Body of pancreas (tissue), 4 donors: ENCODE measurements around the gene PERCC1. TPM values are rescaled to one million over a fixed set of nuclear protein-coding genes. Genes with fewer than 3 reads are reported as not detected.

Experiments used
- ATAC-seq: fragments of 150-250 bp; one replicate; pipeline ENCODE4 v1.9.1; 2016
- DNase-seq, 4 donors: peaks; one replicate each; pipeline ENCODE4 v3.0.0-alpha.2; 2019
- H3K27ac ChIP-seq, 4 donors: fragments of 200-600 bp; sonication (generic); 1 replicate in 3 of 4; 2 replicates in 1 of 4; pipeline versions ENCODE4 v1.5.1 to v1.6.1; 2016 to 2019; ENCODE audit warnings: mild to moderate bottlenecking in 1 of 4, mixed read lengths in 1 of 4, moderate library complexity in 1 of 4
- H3K27me3 ChIP-seq, 2 donors: fragments of 200-600 bp; sonication (generic); one replicate each; pipeline ENCODE4 v1.6.0; 2016; ENCODE audit warnings: mild to moderate bottlenecking in 1 of 2
- H3K36me3 ChIP-seq, 2 donors: fragments of 200-600 bp; sonication (generic); replicated peaks in 1 of 2; 2 replicates each; pipeline ENCODE4 v1.5.1; 2016; ENCODE audit warnings: low read depth in 2 of 2; ENCODE audit not compliant: insufficient read depth in 1 of 2
- H3K4me1 ChIP-seq: fragments of 200-600 bp; sonication (generic); one replicate; pipeline ENCODE4 v1.6.0; 2016
- H3K4me3 ChIP-seq, 2 donors: fragments of 200-600 bp; sonication (generic); 1 replicate in 1 of 2; 2 replicates in 1 of 2; pipeline ENCODE4 v1.5.1; 2016 to 2019
- H3K9me3 ChIP-seq, 3 donors: fragments of 200-600 bp; sonication (generic); 1 replicate in 2 of 3; 2 replicates in 1 of 3; pipeline ENCODE4 v1.5.1; 2016
- CTCF ChIP-seq, 7 experiments: fragments of 450-650 bp in 4 of 7; fragments of 200-600 bp in 3 of 7; sonication (generic) in 3 of 7; IDR thresholded peaks; one replicate each; pipeline ENCODE4 v1.5.1; 2016 to 2019; ENCODE audit warnings: antibody characterized with exemption in 7 of 7
- POLR2A ChIP-seq, 3 donors: fragments of 450-650 bp; IDR thresholded peaks; one replicate each; pipeline ENCODE4 v1.6.1; 2016; ENCODE audit warnings: antibody characterized with exemption in 3 of 3, mild to moderate bottlenecking in 2 of 3
- WGBS, 2 donors: methylation state at CpG; one replicate each; pipeline ENCODE4 v1.1.5; 2017; 5-methylcytosine and 5-hydroxymethylcytosine counted together
- intact Hi-C: fragments of 100-400 bp; cut with DNase I; formaldehyde crosslinking; loops from one replicate; pipeline ENCODE4 v1.15.1; 2023
- total RNA-seq, 2 donors: library from RNA; depleted of rRNA; stranded (reverse); fragments of >200 nt; gene quantifications; one replicate each; pipeline ENCODE4 v1.1.0, GENCODE V29; 2016

Gene PERCC1
- total RNA-seq, 2 donors from 2014 or later, result not detected

- DNase-seq (no peak), ATAC-seq (no peak)
- Histone ChIP-seq H3K36me3 (peaks cover 0 to 20% of the 10 kb centered on the region in 2 donors), H3K4me3 (no peak overlapping the region), H3K27ac (no peak overlapping the region), H3K9me3 (no peaks in the 10 kb centered on the region), H3K4me1 (no peaks in the 10 kb centered on the region), H3K27me3 (no peaks in the 10 kb centered on the region)
- TF ChIP-seq POLR2A (IDR thresholded peaks at IDR 0.05), result no peak
- TF ChIP-seq CTCF (IDR thresholded peaks at IDR 0.05), result no peak
- 88 to 94% methylated on average over 25 to 28 of the region's 29 CpGs for WGBS, 2 donors
- intact Hi-C loops, result no loop called here
Observed at GRCh38 chr16:1450218-1450617, 19.3 kb downstream of the PERCC1 start.

GRCh38 chr16:1450841-1451240 lies 20.0 kb downstream of the PERCC1 start:
- 94 to 96% methylated on average over 5 to 21 of the region's 21 CpGs for WGBS, 2 donors
- no peak overlapping the region for H3K27ac ChIP-seq
- no peaks in the 10 kb centered on the region for H3K4me1 ChIP-seq
- ATAC-seq (no peak), DNase-seq (no peak)
- no peak for TF ChIP-seq CTCF (IDR thresholded peaks at IDR 0.05)
- TF ChIP-seq POLR2A (IDR thresholded peaks at IDR 0.05), result no peak
- H3K9me3 ChIP-seq, result no peaks in the 10 kb centered on the region
- peaks cover 0 to 25% of the 10 kb centered on the region in 2 donors for H3K36me3 ChIP-seq
- H3K4me3 ChIP-seq, result no peak overlapping the region
- H3K27me3 ChIP-seq, result no peaks in the 10 kb centered on the region
- intact Hi-C loops, result no loop called here

DNA sequence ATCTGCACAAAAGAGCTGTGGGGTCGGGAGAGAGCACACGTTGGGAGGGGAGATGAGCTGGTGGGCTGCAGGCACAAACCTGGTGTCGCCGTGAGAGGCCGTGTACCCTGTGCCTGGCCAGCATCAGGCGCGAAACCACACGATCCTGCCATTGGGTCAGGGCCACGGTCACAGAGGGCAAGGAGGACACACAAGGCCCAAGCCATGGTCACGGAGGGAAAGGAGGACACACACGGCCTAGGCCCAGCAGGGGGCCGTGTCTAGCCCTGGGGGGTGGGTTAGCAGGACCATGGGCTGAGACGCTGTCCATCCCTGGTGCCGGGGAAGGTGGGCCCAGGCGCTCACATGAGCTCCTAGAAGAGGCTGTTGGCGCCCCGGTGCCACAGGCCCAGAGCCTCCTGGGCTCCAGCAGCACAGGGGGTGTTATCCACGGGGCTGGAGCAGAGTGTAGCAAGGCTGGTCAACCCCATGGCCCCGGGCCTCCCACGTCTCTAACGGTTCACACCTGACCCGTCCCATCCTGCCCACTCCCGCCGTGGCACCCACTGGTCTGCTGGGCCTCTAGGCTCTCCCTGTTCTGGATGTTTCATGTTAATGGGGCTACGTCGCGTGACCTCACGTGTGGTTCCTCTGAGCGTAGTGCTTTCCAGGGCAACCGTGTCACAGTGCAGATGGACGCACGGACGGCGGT lies 21.0 kb downstream of the PERCC1 start:
- H3K36me3 ChIP-seq, result peaks cover 0 to 29% of the 10 kb centered on the region in 2 donors
- no peak for ATAC-seq
- intact Hi-C loops, result no loop called here

DNA sequence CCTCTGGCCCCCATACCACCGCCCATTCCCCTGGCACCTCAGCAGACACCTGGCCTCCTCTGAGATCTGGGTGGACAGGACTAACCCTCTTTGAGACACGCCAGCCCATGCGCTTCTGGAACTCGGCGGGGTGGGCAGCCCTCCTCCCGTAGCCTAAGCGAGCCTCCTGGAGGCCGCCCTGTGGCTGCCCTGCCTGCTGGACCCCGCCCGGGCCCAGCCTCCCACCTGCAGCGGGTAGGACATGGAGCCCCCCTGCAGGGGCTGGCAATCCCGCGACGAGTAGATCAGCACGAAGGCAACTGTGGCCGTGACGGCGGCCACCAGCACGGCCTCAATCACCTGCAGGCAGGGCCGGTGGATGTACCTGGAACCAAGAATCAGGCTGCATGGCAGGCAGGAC lies 21.7 kb downstream of the PERCC1 start:
- ATAC-seq (no peak), DNase-seq (no peak)
- Histone ChIP-seq H3K9me3 (no peaks in the 10 kb centered on the region), H3K36me3 (peaks cover 0 to 29% of the 10 kb centered on the region in 2 donors), H3K27ac (no peak overlapping the region), H3K4me1 (no peaks in the 10 kb centered on the region), H3K4me3 (no peak overlapping the region), H3K27me3 (no peaks in the 10 kb centered on the region)
- 60 to 93% methylated on average over 2 to 20 of the region's 20 CpGs for WGBS, 2 donors
- TF ChIP-seq POLR2A (IDR thresholded peaks at IDR 0.05), result no peak
- no peak for TF ChIP-seq CTCF (IDR thresholded peaks at IDR 0.05)
- intact Hi-C loops, result no loop called here

More for the DNA sequence above, 21.0 kb downstream of the PERCC1 start:
- Histone ChIP-seq H3K4me1 (no peaks in the 10 kb centered on the region), H3K27ac (no peak overlapping the region), H3K4me3 (no peak overlapping the region), H3K27me3 (no peaks in the 10 kb centered on the region), H3K9me3 (no peaks in the 10 kb centered on the region)
- DNase-seq, result no peak
- TF ChIP-seq POLR2A (IDR thresholded peaks at IDR 0.05), result no peak
- no peak for TF ChIP-seq CTCF (IDR thresholded peaks at IDR 0.05)
- WGBS, 2 donors, result 92% methylated on average over 15 to 31 of the region's 34 CpGs

GRCh38 chr16:1453316-1453715 lies 22.4 kb downstream of the PERCC1 start:
- ATAC-seq (no peak), DNase-seq (no peak)
- 96% methylated on average over 19 of the region's 19 CpGs; no CpG with 5 or more reads in 1 of the 2 donors for WGBS, 2 donors
- H3K27me3 ChIP-seq, result no peaks in the 10 kb centered on the region
- no peak overlapping the region for H3K4me3 ChIP-seq
- TF ChIP-seq CTCF (IDR thresholded peaks at IDR 0.05), result no peak
- TF ChIP-seq POLR2A (IDR thresholded peaks at IDR 0.05), result no peak
- intact Hi-C loops, result no loop called here
- H3K4me1 ChIP-seq, result no peaks in the 10 kb centered on the region
- no peak overlapping the region for H3K27ac ChIP-seq
- no peaks in the 10 kb centered on the region for H3K9me3 ChIP-seq
- H3K36me3 ChIP-seq, result peaks cover 0 to 23% of the 10 kb centered on the region in 2 donors
